Measurements from ENCODE around the gene TUFT1.

DNA sequence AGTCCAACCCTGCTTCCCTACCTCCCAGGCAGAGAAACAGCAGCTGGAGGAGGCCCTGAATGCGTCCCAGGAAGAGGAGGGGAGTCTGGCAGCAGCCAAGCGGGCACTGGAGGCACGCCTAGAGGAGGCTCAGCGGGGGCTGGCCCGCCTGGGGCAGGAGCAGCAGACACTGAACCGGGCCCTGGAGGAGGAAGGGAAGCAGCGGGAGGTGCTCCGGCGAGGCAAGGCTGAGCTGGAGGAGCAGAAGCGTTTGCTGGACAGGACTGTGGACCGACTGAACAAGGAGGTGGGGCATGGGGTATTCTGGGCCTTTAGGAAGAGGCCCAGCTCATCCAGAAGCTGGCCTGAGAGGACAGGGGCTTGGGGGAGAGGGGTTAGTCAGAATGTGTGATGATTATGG lies 9.6 kb upstream of the TUFT1 start:
- TF ChIP-seq POLR2AphosphoS5 (IDR thresholded peaks at IDR 0.05) = no peak
- no peak for TF ChIP-seq CTCF (IDR thresholded peaks at IDR 0.05)
